Esophagus (tissue), 2 donors: ENCODE data around the gene EYS. TPM values are rescaled to one million over a fixed set of nuclear protein-coding genes. Genes with fewer than 3 reads are reported as not detected.
"Not testable (repeated sequence)": the region's sequence is repeated elsewhere in the genome, so short reads cannot be mapped to it uniquely, and the experiment has no call there.

ENCODE experiments used
- H3K27ac ChIP-seq, 2 donors: one replicate each; pipeline ENCODE4 v1.5.1; 2013; ENCODE audit warnings: low read depth in 2 of 2, mild to moderate bottlenecking in 2 of 2, inconsistent platforms in 1 of 2, low read length in 1 of 2, moderate library complexity in 1 of 2
- H3K27me3 ChIP-seq, 2 donors: one replicate each; pipeline ENCODE4 v1.6.1; 2013; ENCODE audit warnings: low read length in 2 of 2, control low read depth in 1 of 2, mild to moderate bottlenecking in 1 of 2; ENCODE audit not compliant: insufficient read depth in 2 of 2, control insufficient read depth in 1 of 2
- H3K36me3 ChIP-seq, 2 donors: one replicate each; pipeline ENCODE4 v1.6.1; 2013; ENCODE audit warnings: low read length in 1 of 2; ENCODE audit not compliant: control insufficient read depth in 2 of 2, insufficient read depth in 2 of 2
- H3K4me1 ChIP-seq, 2 donors: one replicate each; pipeline ENCODE4 v1.6.1; 2013; ENCODE audit warnings: low read length in 1 of 2; ENCODE audit not compliant: control insufficient read depth in 2 of 2, insufficient read depth in 2 of 2
- H3K4me3 ChIP-seq, 2 donors: one replicate each; pipeline ENCODE4 v1.5.1; 2013; ENCODE audit warnings: low read length in 2 of 2, mild to moderate bottlenecking in 2 of 2, low read depth in 1 of 2, moderate library complexity in 1 of 2
- H3K9me3 ChIP-seq, 2 donors: one replicate each; pipeline ENCODE4 v1.6.1; 2013; ENCODE audit warnings: mild to moderate bottlenecking in 2 of 2, low read depth in 1 of 2, low read length in 1 of 2, moderate library complexity in 1 of 2; ENCODE audit not compliant: control insufficient read depth in 2 of 2, insufficient read depth in 1 of 2
- WGBS, 2 donors: extraction: QIAGEN DNeasy Blood & Tissue Kit; methylation state at CpG; one replicate each; pipeline ENCODE4 v1.1.7; 2013; 5-methylcytosine and 5-hydroxymethylcytosine counted together
- polyA plus RNA-seq, 2 donors: library from polyadenylated mRNA; stranded (reverse); fragments of 200-250 nt; gene quantifications; one replicate each; pipeline ENCODE4 v1.2.3, GENCODE V29; 2013
- donor health status: healthy with polysubstance abuse.
- donor health status: Bipolar disorder and iron deficiency.

EYS gene
- polyA plus RNA-seq, 2 donors: not detected

DNA sequence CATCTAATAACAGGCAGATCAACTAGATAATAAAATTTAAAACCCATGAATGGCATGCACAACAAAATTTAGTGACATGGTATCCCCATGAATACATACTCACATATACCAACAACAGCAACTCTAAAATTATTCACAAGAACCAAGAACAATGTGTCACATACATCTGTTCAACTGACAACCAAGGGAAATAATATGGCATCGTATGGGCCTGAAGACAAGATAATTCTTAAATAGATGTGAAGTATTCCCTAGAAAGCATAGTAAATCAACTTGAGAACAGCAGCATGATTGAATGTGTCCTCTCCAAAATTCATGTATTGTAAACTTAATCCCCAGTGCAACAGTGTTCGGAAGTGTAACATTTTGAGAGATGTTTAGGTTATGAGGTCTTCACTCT lies 635.5 kb downstream of the EYS start:
- 77 to 83% methylated on average over 2 of the region's 2 CpGs for WGBS, 2 donors
- Histone ChIP-seq H3K4me1 (no peaks in the 10 kb centered on the region), H3K27ac (no peak overlapping the region), H3K4me3 (no peak overlapping the region), H3K9me3 (no peaks in the 10 kb centered on the region), H3K27me3 (no peaks in the 10 kb centered on the region), H3K36me3 (no peaks in the 10 kb centered on the region)

DNA sequence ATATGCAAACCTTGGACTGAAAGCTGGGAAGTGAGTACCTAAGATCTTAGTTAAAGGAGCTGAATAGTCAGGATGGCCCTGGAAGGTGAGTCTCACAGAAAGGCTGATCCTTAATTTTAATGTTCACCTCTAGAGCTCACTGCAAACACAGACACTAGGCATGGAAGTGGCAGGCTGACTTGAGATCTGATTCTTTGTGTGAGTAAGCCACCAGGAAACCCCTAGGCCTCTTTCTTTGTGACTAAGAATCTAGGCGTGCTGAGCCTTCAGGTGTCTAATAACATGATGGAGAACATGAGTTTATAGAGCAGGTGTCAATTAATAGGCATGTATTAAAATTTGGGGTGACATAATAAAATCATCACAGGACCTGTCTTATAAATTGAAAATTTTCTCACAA lies 642.2 kb downstream of the EYS start:
- no peaks in the 10 kb centered on the region for H3K4me1 ChIP-seq
- H3K4me3 ChIP-seq: no peak overlapping the region
- WGBS, 2 donors: 63% methylated on average over 1 of the region's 1 CpG
- no peaks in the 10 kb centered on the region for H3K9me3 ChIP-seq
- H3K36me3 ChIP-seq: no peaks in the 10 kb centered on the region
- H3K27ac ChIP-seq: no peak overlapping the region
- H3K27me3 ChIP-seq: no peaks in the 10 kb centered on the region

DNA sequence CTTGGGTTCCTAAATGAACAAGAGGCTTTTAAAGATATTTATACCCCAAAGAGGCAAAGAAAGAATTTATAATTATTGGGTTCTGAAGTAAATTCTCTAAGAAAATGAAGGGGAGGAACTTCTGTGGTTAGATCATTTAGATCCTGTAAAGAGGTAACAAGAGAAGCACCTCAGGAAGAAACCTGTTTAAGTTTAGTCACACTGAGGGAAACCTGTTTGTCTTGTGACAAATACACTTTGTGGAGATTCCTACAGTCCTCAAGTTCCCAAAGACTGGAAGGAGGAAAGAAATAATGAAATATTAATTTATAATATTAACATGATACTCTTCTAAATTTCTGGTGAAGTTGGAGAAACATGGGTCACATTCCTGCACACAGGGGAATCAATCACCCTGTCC lies 647.5 kb downstream of the EYS start:
- H3K4me3 ChIP-seq: no peak overlapping the region
- H3K36me3 ChIP-seq: no peaks in the 10 kb centered on the region
- no peaks in the 10 kb centered on the region for H3K9me3 ChIP-seq
- no peak overlapping the region for H3K27ac ChIP-seq
- H3K27me3 ChIP-seq: no peaks in the 10 kb centered on the region
- no peaks in the 10 kb centered on the region for H3K4me1 ChIP-seq

DNA sequence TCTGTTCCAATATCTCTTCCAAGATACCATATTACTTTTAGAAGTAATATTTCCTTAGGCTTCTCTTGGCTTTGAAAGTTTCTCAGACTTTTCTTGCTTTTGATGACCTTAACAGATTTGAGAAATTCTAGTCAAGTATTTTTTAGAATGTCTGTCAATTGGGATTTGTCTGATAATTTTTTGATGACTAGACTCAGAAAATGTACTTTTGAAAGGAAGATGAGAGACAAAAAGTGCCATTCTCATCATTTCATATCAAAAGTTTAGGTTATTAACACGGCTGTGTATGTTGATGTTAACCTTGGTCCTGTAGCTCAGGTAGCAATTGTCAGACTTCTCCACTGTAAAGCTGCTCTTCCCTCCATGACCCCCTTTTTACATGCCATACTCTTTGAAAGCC lies 651.5 kb downstream of the EYS start:
- Histone ChIP-seq H3K27ac (no peak overlapping the region), H3K36me3 (no peaks in the 10 kb centered on the region), H3K9me3 (no peaks in the 10 kb centered on the region), H3K27me3 (no peaks in the 10 kb centered on the region), H3K4me3 (no peak overlapping the region), H3K4me1 (no peaks in the 10 kb centered on the region)
- WGBS, 2 donors: 85 to 89% methylated on average over 1 of the region's 1 CpG

DNA sequence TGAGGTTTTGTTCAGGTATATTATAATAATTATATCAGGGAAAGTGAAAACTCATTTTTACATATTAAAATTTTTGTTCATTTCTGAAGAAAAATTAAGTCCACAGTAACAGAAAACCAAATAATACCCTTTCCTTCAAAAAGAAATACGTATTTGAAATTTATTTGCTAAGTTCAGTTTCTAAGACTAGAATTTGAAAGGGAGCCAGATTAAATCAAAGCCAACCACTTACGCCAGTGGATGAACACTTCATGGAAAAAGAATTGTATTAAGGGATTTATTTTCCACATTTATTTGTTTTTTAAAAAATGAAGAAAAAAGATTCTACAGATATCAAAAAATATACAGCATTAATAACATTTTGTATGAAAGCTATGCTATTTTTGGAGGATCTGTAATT lies 654.4 kb downstream of the EYS start:
- no peak overlapping the region for H3K4me3 ChIP-seq
- no peaks in the 10 kb centered on the region for H3K4me1 ChIP-seq
- H3K27me3 ChIP-seq: no peaks in the 10 kb centered on the region
- peaks cover 0 to 1% of the 10 kb centered on the region in 2 donors for H3K9me3 ChIP-seq
- H3K36me3 ChIP-seq: no peaks in the 10 kb centered on the region
- H3K27ac ChIP-seq: no peak overlapping the region
- 38 to 60% methylated on average over 2 of the region's 2 CpGs for WGBS, 2 donors

DNA sequence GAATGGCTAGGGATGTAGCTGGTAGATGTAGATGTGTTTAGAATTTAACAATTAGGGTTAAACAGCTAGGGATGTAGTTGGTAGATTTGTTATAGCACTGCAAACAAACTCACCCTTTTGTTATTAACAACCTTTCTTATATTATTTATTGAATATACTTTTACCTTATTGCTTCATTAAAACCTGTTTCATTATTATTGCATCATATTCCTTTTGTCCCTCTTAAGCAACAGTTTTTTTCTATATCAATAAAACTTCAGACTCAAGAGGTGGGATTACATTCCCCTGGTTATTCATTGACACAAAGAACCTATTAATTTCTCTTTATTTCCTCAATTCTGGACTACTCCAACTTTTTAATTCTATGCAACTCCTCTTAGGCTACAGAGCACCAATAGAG lies 661.2 kb downstream of the EYS start:
- Histone ChIP-seq H3K4me1 (no peaks in the 10 kb centered on the region), H3K4me3 (no peak overlapping the region), H3K9me3 (peaks cover 0 to 3% of the 10 kb centered on the region in 2 donors), H3K27me3 (no peaks in the 10 kb centered on the region), H3K27ac (no peak overlapping the region), H3K36me3 (no peaks in the 10 kb centered on the region)

DNA sequence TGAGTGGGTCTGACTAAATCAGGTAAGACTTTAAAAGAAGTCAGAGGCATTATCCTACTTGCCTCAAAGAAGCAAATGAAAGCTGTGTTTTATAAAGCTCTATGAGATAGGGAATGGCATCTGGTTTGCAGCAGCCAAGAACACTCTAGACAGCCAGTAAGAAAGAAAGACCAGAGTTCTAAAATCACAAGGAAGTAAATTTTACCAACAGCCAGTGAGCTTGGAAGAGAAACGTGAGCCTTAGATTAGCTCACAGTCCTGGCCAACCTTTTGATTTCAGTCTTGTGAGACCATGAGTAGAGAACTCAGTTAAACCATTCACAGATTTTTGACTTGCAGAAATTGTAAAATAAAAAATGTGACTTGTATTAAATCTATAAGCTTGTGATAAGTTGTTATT lies 693.0 kb downstream of the EYS start:
- no peak overlapping the region for H3K4me3 ChIP-seq
- H3K27ac ChIP-seq: no peak overlapping the region
- H3K36me3 ChIP-seq: no peaks in the 10 kb centered on the region
- 44 to 65% methylated on average over 1 of the region's 1 CpG for WGBS, 2 donors
- H3K27me3 ChIP-seq: no peaks in the 10 kb centered on the region
- H3K4me1 ChIP-seq: no peaks in the 10 kb centered on the region
- no peaks in the 10 kb centered on the region for H3K9me3 ChIP-seq

DNA sequence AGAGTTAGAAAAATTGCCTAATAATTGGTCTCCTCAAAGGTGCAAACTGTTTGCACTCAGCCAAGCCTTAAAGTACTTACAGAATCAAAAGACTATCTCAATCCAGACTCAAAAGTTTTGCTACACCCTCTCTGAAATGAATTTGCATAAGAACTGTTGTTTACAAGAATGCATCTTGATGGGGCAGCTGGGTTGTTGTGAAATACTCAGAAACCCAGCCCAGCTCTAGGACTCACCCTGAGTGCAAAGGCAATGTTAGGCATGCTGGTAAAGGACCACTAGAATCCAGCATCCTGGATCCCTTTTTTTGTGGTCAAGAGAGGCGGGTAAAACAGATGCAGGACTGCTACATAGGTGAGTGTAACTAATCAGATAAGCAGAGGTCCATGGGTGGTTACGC lies 700.2 kb downstream of the EYS start:
- Histone ChIP-seq H3K9me3 (peaks cover 0 to 9% of the 10 kb centered on the region in 2 donors), H3K27me3 (no peaks in the 10 kb centered on the region)
- WGBS, 2 donors: 82 to 94% methylated on average over 2 of the region's 2 CpGs

DNA sequence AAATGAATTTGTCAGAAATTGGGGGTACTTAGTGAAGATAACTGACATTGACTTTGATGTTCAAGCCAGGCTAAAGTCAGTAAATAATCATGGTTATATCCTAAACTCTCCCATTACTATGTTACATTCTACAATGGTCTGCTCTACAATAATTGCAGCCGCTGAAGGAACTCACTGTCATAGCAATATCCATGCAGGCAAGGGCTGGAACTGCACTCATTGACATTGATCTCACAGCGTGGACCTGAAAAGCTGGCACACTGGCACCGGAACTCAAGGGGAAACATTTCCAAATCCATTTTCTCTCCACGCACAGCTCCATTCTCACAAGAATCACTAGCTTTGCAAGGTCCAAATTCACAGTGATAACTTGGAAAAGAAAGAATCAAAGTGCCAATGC lies 702.7 kb downstream of the EYS start:
- H3K36me3 ChIP-seq: no peaks in the 10 kb centered on the region
- 90% methylated on average over 4 of the region's 4 CpGs for WGBS, 2 donors
- H3K4me3 ChIP-seq: no peak overlapping the region
- H3K27me3 ChIP-seq: no peaks in the 10 kb centered on the region
- no peak overlapping the region for H3K27ac ChIP-seq
- H3K9me3 ChIP-seq: peaks cover 0 to 16% of the 10 kb centered on the region in 2 donors
- no peaks in the 10 kb centered on the region for H3K4me1 ChIP-seq

More for the DNA sequence above, 700.2 kb downstream of the EYS start:
- H3K4me3 ChIP-seq: no peak overlapping the region
- H3K27ac ChIP-seq: no peak overlapping the region
- H3K4me1 ChIP-seq: no peaks in the 10 kb centered on the region
- H3K36me3 ChIP-seq: no peaks in the 10 kb centered on the region

DNA sequence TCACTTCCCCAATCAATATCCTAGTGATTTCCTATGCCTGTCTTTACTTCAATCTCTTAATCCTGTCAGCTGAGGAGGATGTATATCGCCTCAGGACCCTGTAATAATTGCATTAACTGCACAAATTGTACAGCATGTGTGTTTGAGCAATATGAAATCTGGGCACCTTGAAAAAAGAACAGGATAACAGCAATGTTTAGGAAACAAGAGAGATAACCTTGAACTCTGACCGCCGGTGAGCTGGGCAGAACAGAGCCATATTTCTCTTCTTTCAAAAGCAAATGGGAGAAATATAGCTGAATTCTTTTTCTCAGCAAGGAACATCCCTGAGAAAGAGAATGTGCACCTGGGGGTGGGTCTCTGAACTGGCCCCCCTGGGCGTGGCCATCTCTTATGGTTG lies 704.1 kb downstream of the EYS start:
- H3K36me3 ChIP-seq, H3K27me3 ChIP-seq, H3K27ac ChIP-seq, H3K4me3 ChIP-seq, H3K4me1 ChIP-seq: not testable (repeated sequence)
- peaks cover 0 to 16% of the 10 kb centered on the region in 2 donors for H3K9me3 ChIP-seq
- 84 to 91% methylated on average over 4 of the region's 4 CpGs for WGBS, 2 donors
